IPS-18a (cell line): ENCODE results near the gene SHB.
"Not testable (repeated sequence)": the region's sequence is repeated elsewhere in the genome, so short reads cannot be mapped to it uniquely, and the experiment has no call there.

Source experiments
- H3K27ac ChIP-seq: one replicate; pipeline ENCODE4 v1.5.1; 2013; ENCODE audit warnings: low read length
- H3K27me3 ChIP-seq: one replicate; pipeline ENCODE4 v1.6.1; 2013; ENCODE audit warnings: mild to moderate bottlenecking, low read length; ENCODE audit not compliant: control insufficient read depth, insufficient read depth
- H3K36me3 ChIP-seq: one replicate; pipeline ENCODE4 v1.6.1; 2013; ENCODE audit warnings: low read depth, low read length; ENCODE audit not compliant: control insufficient read depth
- H3K4me1 ChIP-seq: one replicate; pipeline ENCODE4 v1.6.1; 2013; ENCODE audit warnings: low read depth, low read length; ENCODE audit not compliant: control insufficient read depth
- H3K4me3 ChIP-seq: one replicate; pipeline ENCODE4 v1.5.1; 2013; ENCODE audit warnings: low read length
- H3K9ac ChIP-seq: one replicate; pipeline ENCODE4 v1.6.1; 2013; ENCODE audit warnings: mild to moderate bottlenecking, low read length, moderate library complexity
- H3K9me3 ChIP-seq: one replicate; pipeline ENCODE4 v1.6.1; 2013; ENCODE audit warnings: low read depth, low read length; ENCODE audit not compliant: control insufficient read depth

The SHB gene

DNA sequence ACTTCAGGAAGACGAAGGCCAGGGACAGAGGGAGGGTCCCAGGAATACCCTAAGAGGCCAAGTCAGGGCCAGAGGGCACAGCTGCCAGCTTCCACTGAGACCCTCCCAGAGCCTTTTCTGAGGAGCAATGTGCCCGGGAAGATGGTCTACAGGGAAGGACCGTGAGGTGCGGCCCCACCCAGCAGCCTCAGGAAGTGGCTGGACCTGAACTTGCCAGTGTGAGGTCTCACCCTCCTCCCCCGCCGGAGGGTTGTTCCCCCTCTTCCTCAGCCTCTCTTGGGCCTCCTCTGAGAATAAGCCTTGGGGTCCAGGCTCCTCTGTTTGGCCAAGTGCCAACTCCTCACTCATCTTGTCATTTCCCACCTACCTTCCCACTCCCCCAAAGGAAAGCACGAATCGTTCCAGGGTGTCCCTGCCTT, 151.7 kb downstream of the SHB start:
- H3K4me3 ChIP-seq: no peak overlapping the region
- H3K36me3 ChIP-seq: no peaks in the 10 kb centered on the region
- no peak overlapping the region for H3K27ac ChIP-seq
- H3K4me1 ChIP-seq: peaks cover 6% of the 10 kb centered on the region
- H3K27me3 ChIP-seq: no peaks in the 10 kb centered on the region
- no peak overlapping the region for H3K9ac ChIP-seq
- H3K9me3 ChIP-seq: no peaks in the 10 kb centered on the region

GRCh38 chr9:37916471-37917312, 152.3 kb downstream of the SHB start:
- no peak overlapping the region for H3K27ac ChIP-seq
- no peak overlapping the region for H3K4me3 ChIP-seq
- H3K9me3 ChIP-seq: no peaks in the 10 kb centered on the region
- no peaks in the 10 kb centered on the region for H3K27me3 ChIP-seq
- H3K36me3 ChIP-seq: no peaks in the 10 kb centered on the region
- H3K4me1 ChIP-seq: peaks cover 6% of the 10 kb centered on the region
- no peak overlapping the region for H3K9ac ChIP-seq

- H3K9ac ChIP-seq: no peak overlapping the region
- no peaks in the 10 kb centered on the region for H3K36me3 ChIP-seq
- H3K4me3 ChIP-seq: no peak overlapping the region
- peaks cover 6% of the 10 kb centered on the region for H3K4me1 ChIP-seq
- no peaks in the 10 kb centered on the region for H3K9me3 ChIP-seq
- no peak overlapping the region for H3K27ac ChIP-seq
- no peaks in the 10 kb centered on the region for H3K27me3 ChIP-seq
Observed at GRCh38 chr9:37915911-37916470, 153.0 kb downstream of the SHB start.

GRCh38 chr9:37914701-37915358, 154.2 kb downstream of the SHB start:
- no peaks in the 10 kb centered on the region for H3K9me3 ChIP-seq
- H3K36me3 ChIP-seq: no peaks in the 10 kb centered on the region
- H3K27me3 ChIP-seq: no peaks in the 10 kb centered on the region
- H3K9ac ChIP-seq: no peak overlapping the region
- no peak overlapping the region for H3K4me3 ChIP-seq
- peaks cover 4% of the 10 kb centered on the region for H3K4me1 ChIP-seq
- no peak overlapping the region for H3K27ac ChIP-seq

GRCh38 chr9:37914154-37914551, 154.9 kb downstream of the SHB start:
- Histone ChIP-seq H3K9ac (no peak overlapping the region), H3K27me3 (no peaks in the 10 kb centered on the region)

GRCh38 chr9:37913480-37914153, 155.4 kb downstream of the SHB start:
- Histone ChIP-seq H3K27ac (no peak overlapping the region), H3K4me1 (no peaks in the 10 kb centered on the region), H3K36me3 (no peaks in the 10 kb centered on the region), H3K9ac (no peak overlapping the region), H3K27me3 (no peaks in the 10 kb centered on the region), H3K4me3 (no peak overlapping the region), H3K9me3 (no peaks in the 10 kb centered on the region)

More at GRCh38 chr9:37914154-37914551, 154.9 kb downstream of the SHB start:
- no peak overlapping the region for H3K27ac ChIP-seq
- H3K36me3 ChIP-seq: no peaks in the 10 kb centered on the region
- no peaks in the 10 kb centered on the region for H3K4me1 ChIP-seq
- no peak overlapping the region for H3K4me3 ChIP-seq
- no peaks in the 10 kb centered on the region for H3K9me3 ChIP-seq

GRCh38 chr9:37911271-37911681, 157.8 kb downstream of the SHB start:
- H3K9me3 ChIP-seq: no peaks in the 10 kb centered on the region
- no peaks in the 10 kb centered on the region for H3K27me3 ChIP-seq
- H3K4me1 ChIP-seq: no peaks in the 10 kb centered on the region
- no peak overlapping the region for H3K9ac ChIP-seq
- no peak overlapping the region for H3K4me3 ChIP-seq
- H3K36me3 ChIP-seq: no peaks in the 10 kb centered on the region
- no peak overlapping the region for H3K27ac ChIP-seq

DNA sequence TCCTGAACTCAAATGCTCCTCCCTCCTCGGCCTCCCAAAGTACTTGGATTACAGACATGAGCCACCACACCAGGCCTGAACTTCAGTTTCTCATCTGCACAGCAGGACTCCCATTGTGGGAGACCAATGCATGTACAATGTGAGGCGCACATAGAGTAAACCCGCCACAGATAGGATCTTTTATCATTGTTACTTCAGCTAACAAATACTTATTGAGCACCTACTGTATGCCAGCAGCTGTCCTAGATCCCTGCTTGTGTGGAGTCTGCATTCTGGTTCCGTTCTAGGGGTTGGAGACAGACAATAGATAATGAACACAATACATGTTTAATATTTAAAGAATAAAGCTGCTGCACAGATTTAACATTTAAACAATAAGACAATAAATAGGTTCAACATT, 158.8 kb downstream of the SHB start:
- H3K4me3 ChIP-seq: no peak overlapping the region
- no peaks in the 10 kb centered on the region for H3K36me3 ChIP-seq
- H3K27me3 ChIP-seq: peaks cover 3% of the 10 kb centered on the region
- H3K9ac ChIP-seq: no peak overlapping the region
- H3K4me1 ChIP-seq: no peaks in the 10 kb centered on the region
- no peaks in the 10 kb centered on the region for H3K9me3 ChIP-seq
- no peak overlapping the region for H3K27ac ChIP-seq

GRCh38 chr9:37909836-37910235, 159.2 kb downstream of the SHB start:
- not testable (repeated sequence) for H3K27me3 ChIP-seq, H3K9me3 ChIP-seq, H3K4me1 ChIP-seq, H3K36me3 ChIP-seq, H3K27ac ChIP-seq, H3K4me3 ChIP-seq, H3K9ac ChIP-seq

GRCh38 chr9:37909326-37909725, 159.7 kb downstream of the SHB start:
- Histone ChIP-seq H3K27ac (no peak overlapping the region), H3K9ac (no peak overlapping the region), H3K9me3 (no peaks in the 10 kb centered on the region)

DNA sequence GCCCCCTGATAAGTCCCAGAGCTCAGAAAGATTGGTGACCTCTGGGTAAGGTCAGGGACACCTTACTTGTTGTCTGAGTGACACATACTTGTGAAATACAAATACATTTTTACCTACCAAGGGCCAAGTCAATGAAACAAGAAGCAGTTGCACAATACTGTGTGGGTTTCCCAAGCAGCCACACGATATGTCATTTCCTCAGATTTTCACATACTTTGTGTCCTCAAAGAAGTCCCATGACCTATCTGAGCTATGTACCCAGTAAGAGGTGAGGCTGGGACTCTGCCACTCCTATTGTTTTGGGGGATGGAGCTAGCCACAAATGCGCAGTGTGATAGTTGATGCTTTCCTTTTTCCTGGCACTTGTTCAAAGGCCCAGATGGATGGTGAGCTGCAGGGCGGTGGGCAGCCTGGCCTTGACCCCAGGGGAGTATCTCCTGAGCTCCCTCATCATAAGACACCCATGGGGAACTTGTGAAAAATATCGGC, 160.3 kb downstream of the SHB start:
- Histone ChIP-seq H3K9me3 (no peaks in the 10 kb centered on the region), H3K9ac (no peak overlapping the region), H3K36me3 (no peaks in the 10 kb centered on the region), H3K27ac (no peak overlapping the region), H3K27me3 (peaks cover 3% of the 10 kb centered on the region), H3K4me1 (peaks cover 7% of the 10 kb centered on the region), H3K4me3 (no peak overlapping the region)

More at GRCh38 chr9:37909326-37909725, 159.7 kb downstream of the SHB start:
- Histone ChIP-seq H3K36me3 (no peaks in the 10 kb centered on the region), H3K27me3 (peaks cover 3% of the 10 kb centered on the region), H3K4me1 (peaks cover 7% of the 10 kb centered on the region), H3K4me3 (no peak overlapping the region)
